ENCODE results near the gene ING2. TPM values are rescaled to one million over a fixed set of nuclear protein-coding genes. Genes with fewer than 3 reads are reported as not detected.

Gene ING2
- total RNA-seq, 5 donors from 2014 or later (not counting 1 experiment from before 2014, with no cell fraction given): 5.0 to 14.0 (median 7.6) TPM

DNA sequence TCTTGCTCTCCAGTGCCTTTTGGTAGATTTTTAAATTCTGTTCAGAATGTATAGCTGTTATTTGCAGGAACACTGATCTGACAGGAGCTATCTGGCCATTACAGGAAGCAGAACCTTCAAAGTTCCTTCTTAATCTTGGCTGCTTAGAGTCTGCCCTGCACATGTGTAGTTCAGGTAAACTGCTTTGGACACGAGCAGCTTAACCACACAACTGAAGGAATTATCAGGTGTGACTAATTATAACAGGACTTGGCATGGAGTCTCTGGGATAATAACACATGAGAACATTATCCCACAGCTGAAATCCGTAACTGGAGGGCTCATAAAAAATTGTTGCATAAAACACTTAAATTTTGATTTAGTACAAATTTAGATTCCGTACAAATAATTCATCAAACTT, 11.6 kb upstream of the ING2 start:
- no CpG with 5 or more reads among the region's 3 CpGs for WGBS (ENCODE audit: insufficient coverage)
- no peaks in the 10 kb centered on the region for H3K9me3 ChIP-seq
- no peak for DNase-seq
- H3K4me3 ChIP-seq (ENCODE audit: control insufficient read depth in 1 of 2, extremely low read depth in 1 of 2, low read length in 1 of 2): no peak overlapping the region
- Mint-ChIP-seq H3K9me3 (peaks cover 0 to 6% (median 5%) of the 10 kb centered on the region in 3 donors), H3K36me3 (peaks cover 12% of the 10 kb centered on the region), H3K27me3 (no peaks in the 10 kb centered on the region), H3K27ac (no peak overlapping the region), H3K4me3 (no peak overlapping the region), H3K4me1 (no peaks in the 10 kb centered on the region)
- H3K36me3 ChIP-seq (ENCODE audit: control insufficient read depth in 2 of 2, extremely low read depth in 1 of 2, insufficient read depth in 1 of 2, low read length in 1 of 2): no peaks in the 10 kb centered on the region
- CTCF ChIA-PET: no interaction called here
- H3K27me3 ChIP-seq (replicated peaks in 1 of 2; ENCODE audit: control insufficient read depth in 2 of 2, extremely low read depth in 1 of 2, insufficient read depth in 2 of 2, low read length in 1 of 2): no peaks in the 10 kb centered on the region
- POLR2A ChIA-PET: no interaction called here
- H3K4me1 ChIP-seq (ENCODE audit: control insufficient read depth in 1 of 2, extremely low read depth in 1 of 2, insufficient read depth in 2 of 2, low read length in 2 of 2): no peaks in the 10 kb centered on the region
- ATAC-seq (replicated peaks in 1 of 4): no peak
- no peak overlapping the region for H3K27ac ChIP-seq (ENCODE audit: low read length)

GRCh38 chr4:183495184-183495583, 9.7 kb upstream of the ING2 start:
- ChIA-PET POLR2A (no interaction called here), CTCF (interaction anchor here in 1 of 2 donors (1.0 kb wide), 1 partner anchor 181 kb away, joined by 3 read pairs; no protein-coding TSS in a partner anchor)
- H3K4me3 Mint-ChIP-seq: no peak overlapping the region
- Histone ChIP-seq H3K9me3 (no peaks in the 10 kb centered on the region), H3K4me3 (ENCODE audit: control insufficient read depth in 1 of 2, extremely low read depth in 1 of 2, low read length in 1 of 2) (no peak overlapping the region), H3K27ac (ENCODE audit: low read length) (no peak overlapping the region), H3K36me3 (ENCODE audit: control insufficient read depth in 2 of 2, extremely low read depth in 1 of 2, insufficient read depth in 1 of 2, low read length in 1 of 2) (no peaks in the 10 kb centered on the region), H3K27me3 (replicated peaks in 1 of 2; ENCODE audit: control insufficient read depth in 2 of 2, extremely low read depth in 1 of 2, insufficient read depth in 2 of 2, low read length in 1 of 2) (no peaks in the 10 kb centered on the region), H3K4me1 (ENCODE audit: control insufficient read depth in 1 of 2, extremely low read depth in 1 of 2, insufficient read depth in 2 of 2, low read length in 2 of 2) (no peaks in the 10 kb centered on the region)
- DNase-seq: no peak
- no peak overlapping the region for H3K27ac Mint-ChIP-seq
- peaks cover 0 to 6% (median 5%) of the 10 kb centered on the region in 3 donors for H3K9me3 Mint-ChIP-seq
- H3K36me3 Mint-ChIP-seq: peaks cover 12% of the 10 kb centered on the region
- 100% methylated on average over 1 of the region's 3 CpGs for WGBS (ENCODE audit: insufficient coverage)
- no peaks in the 10 kb centered on the region for H3K27me3 Mint-ChIP-seq
- ATAC-seq (replicated peaks in 1 of 4): no peak
- peaks cover 0 to 13% (median 2%) of the 10 kb centered on the region in 3 donors for H3K4me1 Mint-ChIP-seq

DNA sequence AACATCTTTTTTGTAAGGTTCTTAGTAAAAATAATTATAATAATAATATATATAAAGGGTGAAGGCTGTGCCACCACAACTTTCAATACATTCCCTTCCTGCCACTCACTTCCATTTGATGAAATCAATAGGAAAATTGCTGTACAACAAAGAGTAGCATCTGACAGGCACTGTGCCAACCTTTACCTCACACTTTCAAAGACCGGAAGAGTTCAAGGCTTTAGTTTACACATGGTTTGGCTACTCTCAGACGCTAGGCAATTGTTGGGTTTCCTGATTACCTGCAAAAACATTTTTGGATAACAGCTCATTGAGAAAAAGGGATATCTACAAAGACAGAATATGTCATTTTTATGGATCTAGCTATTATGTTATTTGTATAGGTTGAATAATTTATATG, 5.5 kb upstream of the ING2 start:
- no CpG with 5 or more reads among the region's 2 CpGs for WGBS (ENCODE audit: insufficient coverage)
- H3K4me3 Mint-ChIP-seq: no peak overlapping the region
- POLR2A ChIA-PET: interaction anchor here in 1 of 2 donors (0.9 kb wide), 1 partner anchor 8 kb away, joined by 3 read pairs; no protein-coding TSS in a partner anchor
- DNase-seq: peak in 9 of 35 experiments; percentile 1 to 44 (median 6)
- Histone ChIP-seq H3K27ac (ENCODE audit: low read length) (no peak overlapping the region), H3K27me3 (replicated peaks in 1 of 2; ENCODE audit: control insufficient read depth in 2 of 2, extremely low read depth in 1 of 2, insufficient read depth in 2 of 2, low read length in 1 of 2) (no peaks in the 10 kb centered on the region), H3K4me1 (ENCODE audit: control insufficient read depth in 1 of 2, extremely low read depth in 1 of 2, insufficient read depth in 2 of 2, low read length in 2 of 2) (peaks cover 7 to 17% of the 10 kb centered on the region in 2 experiments), H3K4me3 (ENCODE audit: control insufficient read depth in 1 of 2, extremely low read depth in 1 of 2, low read length in 1 of 2) (no peak overlapping the region), H3K9me3 (no peaks in the 10 kb centered on the region), H3K36me3 (ENCODE audit: control insufficient read depth in 2 of 2, extremely low read depth in 1 of 2, insufficient read depth in 1 of 2, low read length in 1 of 2) (no peaks in the 10 kb centered on the region)
- no peak overlapping the region for H3K27ac Mint-ChIP-seq
- CTCF ChIA-PET: interaction anchor here in 1 of 2 donors (0.6 to 1.2 kb wide), 2 partner anchors 28 to 92 kb away, joined by 3 to 4 read pairs; no protein-coding TSS in a partner anchor
- H3K36me3 Mint-ChIP-seq: peaks cover 6% of the 10 kb centered on the region
- no peaks in the 10 kb centered on the region for H3K9me3 Mint-ChIP-seq
- peaks cover 19 to 34% (median 20%) of the 10 kb centered on the region in 3 donors for H3K4me1 Mint-ChIP-seq
- no peak for ATAC-seq (replicated peaks in 1 of 4)
- no peaks in the 10 kb centered on the region for H3K27me3 Mint-ChIP-seq

GRCh38 chr4:183499801-183500200, 5.1 kb upstream of the ING2 start:
- H3K27ac ChIP-seq (ENCODE audit: low read length): no peak overlapping the region
- H3K9me3 Mint-ChIP-seq: no peaks in the 10 kb centered on the region
- POLR2A ChIA-PET: no interaction called here
- no peaks in the 10 kb centered on the region for H3K27me3 Mint-ChIP-seq
- H3K36me3 ChIP-seq (ENCODE audit: control insufficient read depth in 2 of 2, extremely low read depth in 1 of 2, insufficient read depth in 1 of 2, low read length in 1 of 2): no peaks in the 10 kb centered on the region
- no peaks in the 10 kb centered on the region for H3K27me3 ChIP-seq (replicated peaks in 1 of 2; ENCODE audit: control insufficient read depth in 2 of 2, extremely low read depth in 1 of 2, insufficient read depth in 2 of 2, low read length in 1 of 2)
- WGBS (ENCODE audit: insufficient coverage): no CpG with 5 or more reads among the region's 5 CpGs
- peaks cover 6% of the 10 kb centered on the region for H3K36me3 Mint-ChIP-seq
- DNase-seq: no peak
- no peak overlapping the region for H3K27ac Mint-ChIP-seq
- peaks cover 19 to 34% (median 20%) of the 10 kb centered on the region in 3 donors for H3K4me1 Mint-ChIP-seq
- ATAC-seq (replicated peaks in 1 of 4): no peak
- H3K4me3 ChIP-seq (ENCODE audit: control insufficient read depth in 1 of 2, extremely low read depth in 1 of 2, low read length in 1 of 2): no peak overlapping the region
- CTCF ChIA-PET: interaction anchor here in 1 of 2 donors (0.6 kb wide), 1 partner anchor 92 kb away, joined by 3 read pairs; no protein-coding TSS in a partner anchor
- H3K4me1 ChIP-seq (ENCODE audit: control insufficient read depth in 1 of 2, extremely low read depth in 1 of 2, insufficient read depth in 2 of 2, low read length in 2 of 2): peaks cover 7 to 17% of the 10 kb centered on the region in 2 experiments
- H3K4me3 Mint-ChIP-seq: no peak overlapping the region
- H3K9me3 ChIP-seq: no peaks in the 10 kb centered on the region

GRCh38 chr4:183503497-183504063, 1.3 kb upstream of the ING2 start:
- Histone ChIP-seq H3K9me3 (no peaks in the 10 kb centered on the region), H3K27ac (ENCODE audit: low read length) (peak overlapping the region; percentile 81), H3K36me3 (ENCODE audit: control insufficient read depth in 2 of 2, extremely low read depth in 1 of 2, insufficient read depth in 1 of 2, low read length in 1 of 2) (no peaks in the 10 kb centered on the region), H3K4me1 (ENCODE audit: control insufficient read depth in 1 of 2, extremely low read depth in 1 of 2, insufficient read depth in 2 of 2, low read length in 2 of 2) (peaks cover 9 to 17% of the 10 kb centered on the region in 2 experiments), H3K27me3 (replicated peaks in 1 of 2; ENCODE audit: control insufficient read depth in 2 of 2, extremely low read depth in 1 of 2, insufficient read depth in 2 of 2, low read length in 1 of 2) (no peaks in the 10 kb centered on the region), H3K4me3 (ENCODE audit: control insufficient read depth in 1 of 2, extremely low read depth in 1 of 2, low read length in 1 of 2) (peak overlapping the region; percentile 96 to 97)
- H3K4me1 Mint-ChIP-seq: peaks cover 30 to 43% (median 30%) of the 10 kb centered on the region in 3 donors
- H3K36me3 Mint-ChIP-seq: no peaks in the 10 kb centered on the region
- H3K27me3 Mint-ChIP-seq: no peaks in the 10 kb centered on the region
- ChIA-PET POLR2A (no interaction called here), CTCF (interaction anchor here (0.5 to 1.3 kb wide), 3 partner anchors 60 to 1689 kb away, joined by 3 to 5 read pairs (median 4); partner anchors contain the start of genes CDKN2AIP (in 1 of the 2), RWDD4 (in 1 of the 2) and TRAPPC11 (in 1 of the 2))
- peak overlapping the region; percentile 83 to 96 (median 90) for H3K4me3 Mint-ChIP-seq
- peak in 3 of 4 experiments; percentile 0 to 2 (median 1) for ATAC-seq (replicated peaks in 1 of 4)
- H3K9me3 Mint-ChIP-seq: no peaks in the 10 kb centered on the region
- under 1% methylated on average over 15 of the region's 15 CpGs for WGBS (ENCODE audit: insufficient coverage)
- peak in 11 of 35 experiments; percentile 19 to 44 (median 36) for DNase-seq
- H3K27ac Mint-ChIP-seq: peak overlapping the region; percentile 90 to 98

GRCh38 chr4:183504064-183504929, 561 bp upstream of the ING2 start:
- no peaks in the 10 kb centered on the region for H3K36me3 ChIP-seq (ENCODE audit: control insufficient read depth in 2 of 2, extremely low read depth in 1 of 2, insufficient read depth in 1 of 2, low read length in 1 of 2)
- ChIA-PET CTCF (interaction anchor here in 1 of 2 donors (0.8 to 1.3 kb wide), 3 partner anchors 60 to 662 kb away, joined by 3 to 5 read pairs (median 3); partner anchors contain the start of genes CDKN2AIP, RWDD4 and TRAPPC11), POLR2A (interaction anchor here (0.6 to 0.7 kb wide), 2 partner anchors 19 to 98 kb away, joined by 3 read pairs; no protein-coding TSS in a partner anchor)
- no peaks in the 10 kb centered on the region for H3K9me3 ChIP-seq
- peaks cover 9 to 17% of the 10 kb centered on the region in 2 experiments for H3K4me1 ChIP-seq (ENCODE audit: control insufficient read depth in 1 of 2, extremely low read depth in 1 of 2, insufficient read depth in 2 of 2, low read length in 2 of 2)
- under 1% methylated on average over 101 of the region's 106 CpGs for WGBS (ENCODE audit: insufficient coverage)
- H3K4me3 Mint-ChIP-seq: peak overlapping the region; percentile 91 to 96 (median 96)
- H3K36me3 Mint-ChIP-seq: no peaks in the 10 kb centered on the region
- peak overlapping the region; percentile 81 for H3K27ac ChIP-seq (ENCODE audit: low read length)
- peak overlapping the region; percentile 90 to 98 for H3K27ac Mint-ChIP-seq
- DNase-seq: peak; percentile 98 to 100 (median 99)
- H3K9me3 Mint-ChIP-seq: no peaks in the 10 kb centered on the region
- ATAC-seq (replicated peaks in 1 of 4): peak; percentile 79 to 82 (median 82)
- H3K27me3 Mint-ChIP-seq: no peaks in the 10 kb centered on the region
- H3K4me3 ChIP-seq (ENCODE audit: control insufficient read depth in 1 of 2, extremely low read depth in 1 of 2, low read length in 1 of 2): peak overlapping the region; percentile 96 to 97
- H3K4me1 Mint-ChIP-seq: peaks cover 30 to 39% (median 32%) of the 10 kb centered on the region in 3 donors
- no peaks in the 10 kb centered on the region for H3K27me3 ChIP-seq (replicated peaks in 1 of 2; ENCODE audit: control insufficient read depth in 2 of 2, extremely low read depth in 1 of 2, insufficient read depth in 2 of 2, low read length in 1 of 2)
